GM18858 (cell line): ENCODE results near the gene MASP2.
"Not testable (repeated sequence)": the region's sequence is repeated elsewhere in the genome, so short reads cannot be mapped to it uniquely, and the experiment has no call there.

Source experiments
- ATAC-seq: cut with Tn5 transposase; IDR thresholded peaks from one replicate; pipeline ENCODE4 v1.9.1; 2021; ENCODE audit not compliant: unreplicated experiment

The MASP2 gene

DNA sequence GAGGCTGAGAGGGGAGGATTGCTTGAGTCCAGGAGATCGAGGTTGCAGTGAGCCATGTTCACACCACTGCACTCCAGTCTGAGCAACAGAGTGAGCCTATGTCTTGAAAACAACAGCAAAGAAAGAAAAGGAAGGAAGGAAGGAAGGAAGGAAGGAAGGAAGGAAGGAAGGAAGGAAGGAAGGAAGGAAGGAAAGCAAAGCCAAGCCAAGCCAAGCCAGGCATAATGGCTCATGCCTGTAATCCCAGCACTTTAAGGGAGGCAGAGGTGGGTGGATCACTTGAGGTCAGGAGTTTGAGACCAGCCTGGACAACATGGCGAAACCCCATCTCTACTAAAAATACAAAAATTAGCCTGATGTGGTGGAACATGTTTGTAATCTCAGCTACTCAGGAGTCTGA is 55.0 kb downstream of the MASP2 start:
- ATAC-seq = not testable (repeated sequence)

DNA sequence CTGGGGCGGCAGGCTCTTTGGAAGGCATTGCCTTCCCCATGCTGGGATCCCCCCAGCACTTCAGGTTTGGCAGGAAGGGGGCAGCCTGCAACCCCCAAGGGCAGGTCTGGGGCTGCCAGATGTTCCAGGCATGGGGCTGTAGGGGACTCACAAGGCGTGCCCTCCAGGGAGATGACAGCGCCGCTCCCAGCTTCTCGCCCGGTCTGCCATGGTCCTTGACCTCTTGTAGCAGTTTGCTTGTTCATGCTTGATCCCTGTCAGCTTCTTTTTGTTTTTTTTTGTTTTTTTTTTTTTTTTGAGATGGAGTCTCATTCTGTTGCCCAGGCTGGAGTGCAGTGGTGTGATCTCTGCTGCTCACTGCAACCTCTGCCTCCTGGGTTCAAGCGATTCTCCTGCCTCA is 56.2 kb downstream of the MASP2 start:
- ATAC-seq = no peak

GRCh38 chr1:10989920-10990516 is 57.0 kb downstream of the MASP2 start:
- ATAC-seq = not testable (repeated sequence)

- no peak for ATAC-seq
These were observed 57.9 kb downstream of the MASP2 start for GRCh38 chr1:10989095-10989494.

DNA sequence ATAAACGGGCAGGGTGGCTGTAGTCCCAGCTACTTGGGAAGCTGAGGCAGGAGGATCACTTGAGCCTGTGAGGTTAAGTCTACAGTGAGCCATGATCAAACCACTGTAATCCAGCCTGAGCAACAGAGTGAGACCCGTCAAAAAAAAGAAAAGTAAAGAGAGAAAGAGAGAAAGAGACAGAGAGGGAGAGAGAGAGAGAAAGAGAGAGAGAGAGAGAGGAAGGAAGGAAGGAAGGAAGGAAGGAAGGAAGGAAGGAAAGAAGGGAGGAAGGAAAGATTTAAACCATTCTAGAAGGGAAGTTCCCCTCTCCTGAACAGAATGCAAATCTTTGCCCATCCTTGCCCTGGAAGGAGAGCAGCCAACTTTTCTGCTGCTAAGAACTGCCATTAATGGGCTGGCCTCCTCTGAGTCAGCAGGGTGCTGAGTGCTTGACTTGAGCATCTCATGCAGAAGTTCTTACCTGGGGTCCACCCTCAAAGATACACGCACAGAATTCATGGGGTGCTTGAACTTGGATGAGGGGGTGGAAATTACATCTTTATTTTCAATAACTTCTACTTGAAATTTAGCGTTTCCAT is 59.1 kb downstream of the MASP2 start:
- no peak for ATAC-seq

DNA sequence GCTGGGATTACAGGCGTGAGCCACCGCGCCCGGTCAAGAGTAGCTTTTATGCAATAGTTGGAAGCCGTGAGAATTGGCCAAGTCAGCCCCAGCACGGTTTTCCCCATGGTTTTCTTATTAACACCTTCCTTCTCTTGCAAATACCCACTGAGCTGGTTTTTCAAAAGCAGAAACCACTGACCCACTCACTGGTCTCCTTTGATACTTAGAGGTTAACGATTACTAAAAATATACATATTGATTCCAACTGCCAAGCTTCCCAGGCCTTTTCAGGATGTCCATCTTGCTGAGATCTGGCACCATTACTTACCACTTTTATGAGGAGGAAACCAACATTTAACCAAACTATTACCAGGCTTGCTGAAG is 60.5 kb downstream of the MASP2 start:
- ATAC-seq = no peak

GRCh38 chr1:10980841-10981727 is 66.0 kb downstream of the MASP2 start:
- no peak for ATAC-seq

GRCh38 chr1:10980094-10980577 is 66.9 kb downstream of the MASP2 start:
- no peak for ATAC-seq

- ATAC-seq = no peak
These were observed 67.5 kb downstream of the MASP2 start for GRCh38 chr1:10979483-10979920.

DNA sequence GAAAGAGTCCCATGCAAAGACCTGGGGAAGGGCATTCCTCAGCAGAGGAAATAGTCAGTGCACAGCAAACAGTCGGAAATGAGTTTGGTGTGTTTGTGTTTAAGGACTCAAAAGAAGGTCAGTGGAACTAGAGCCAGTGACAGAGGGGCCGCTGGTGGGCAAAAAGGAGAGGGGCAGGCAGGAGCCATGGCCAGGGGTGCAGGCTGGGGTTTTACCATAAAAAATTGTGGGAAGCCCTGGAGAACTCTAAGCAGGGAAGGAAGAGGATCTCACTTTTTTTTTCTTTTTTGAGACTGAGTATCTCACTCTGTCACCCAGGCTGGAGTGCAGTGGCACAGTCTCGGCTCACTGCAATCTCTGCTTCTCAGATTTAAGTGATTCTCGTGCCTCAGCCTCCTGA is 68.3 kb downstream of the MASP2 start:
- ATAC-seq = no peak
